Inferior parietal cortex (tissue), 1 donor: ENCODE results near the gene EREG.

ENCODE experiments used
- DNase-seq: peaks from one replicate; pipeline ENCODE4 v3.0.0-alpha.2; 2016; ENCODE audit errors: extremely low spot score

The EREG gene

DNA sequence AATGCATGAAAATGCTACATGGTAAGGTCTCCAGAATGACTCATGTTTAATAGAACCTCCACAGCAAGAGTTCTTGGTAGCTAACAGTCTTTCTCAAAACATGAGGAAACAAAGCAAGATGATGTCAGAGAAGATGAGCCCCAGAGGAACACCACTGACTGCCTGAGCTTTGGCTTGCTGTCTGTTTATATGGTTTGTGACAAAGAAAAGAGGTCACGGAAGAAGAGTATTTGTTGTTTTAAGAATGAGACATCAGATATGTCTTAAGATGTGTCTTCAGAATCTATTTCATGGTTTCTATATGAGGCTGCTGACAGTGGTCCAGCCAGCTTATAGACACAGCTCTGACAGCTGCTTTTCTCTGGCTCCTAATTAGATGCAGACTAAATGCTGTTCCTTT is 61.2 kb downstream of the EREG start:
- DNase-seq: no peak

DNA sequence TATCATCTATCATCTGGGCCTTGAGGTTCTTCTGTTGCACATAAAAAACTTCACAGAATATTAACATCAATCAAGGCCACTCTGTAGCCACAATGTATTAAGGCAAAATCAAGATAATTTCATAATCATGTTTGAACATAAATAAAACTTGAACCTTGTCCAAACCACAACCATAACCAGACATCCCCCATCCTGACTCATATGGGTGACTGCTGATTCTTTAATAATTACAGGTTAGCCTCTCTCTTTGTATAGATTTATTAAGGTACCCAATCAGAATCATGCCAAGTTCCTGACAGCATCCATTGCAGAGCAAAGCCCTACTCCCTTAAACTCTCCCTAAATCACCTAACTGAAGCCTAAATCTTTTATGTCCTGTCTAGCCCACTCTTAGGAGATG is 63.3 kb downstream of the EREG start:
- no peak for DNase-seq

DNA sequence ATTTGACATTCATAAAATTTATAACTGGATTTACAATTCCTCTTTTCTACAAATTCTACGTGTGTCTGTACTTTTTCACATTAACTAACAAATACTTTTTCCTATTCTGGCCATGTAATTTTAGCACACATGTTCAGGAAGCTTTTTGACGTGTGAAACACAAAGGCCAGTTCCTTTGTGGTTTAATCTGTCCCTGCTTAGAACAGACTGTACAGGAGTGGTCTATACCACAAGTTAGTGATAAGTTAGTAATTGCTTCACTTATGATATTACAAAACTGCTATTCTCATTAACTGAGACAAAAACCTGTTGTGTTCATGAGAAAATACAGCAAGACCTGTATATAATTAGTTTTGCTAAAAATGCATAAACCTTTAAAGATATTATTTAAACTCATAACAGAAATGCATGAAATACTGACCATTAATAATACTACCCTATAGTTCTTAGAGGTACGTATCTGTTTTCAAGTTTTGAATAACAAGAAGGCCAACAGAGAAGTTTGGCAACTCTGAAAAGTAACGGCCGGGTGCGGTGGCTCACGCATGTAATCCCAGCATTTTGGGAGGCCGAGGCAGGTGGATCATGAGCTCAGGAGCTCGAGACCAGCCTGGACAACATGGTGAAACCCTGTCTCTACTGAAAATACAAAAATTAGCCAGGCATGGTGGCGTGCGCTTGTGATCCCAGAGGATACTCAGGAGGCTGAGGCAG is 66.3 kb downstream of the EREG start:
- DNase-seq: no peak

DNA sequence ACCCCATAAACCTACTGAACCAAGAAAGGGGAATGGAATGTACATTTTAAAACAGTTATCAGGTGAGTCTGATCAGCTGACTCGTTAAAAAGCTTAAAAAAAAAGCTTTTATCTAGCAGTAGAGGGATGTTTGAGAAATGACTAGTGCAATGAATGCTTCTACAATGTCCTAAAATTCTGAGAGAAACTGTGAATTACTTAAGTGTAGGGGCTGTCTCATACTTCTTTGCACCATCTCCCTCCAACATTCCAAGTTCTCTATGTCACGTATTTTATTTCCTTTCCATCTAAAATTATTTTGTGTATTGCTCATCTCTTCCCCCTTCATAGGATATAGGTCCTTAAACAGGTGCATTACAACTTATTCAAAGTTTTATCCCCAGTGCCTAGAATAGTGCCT is 68.1 kb downstream of the EREG start:
- no peak for DNase-seq

- no peak for DNase-seq
Measured at GRCh38 chr4:74433541-74434172, 68.7 kb downstream of the EREG start.

DNA sequence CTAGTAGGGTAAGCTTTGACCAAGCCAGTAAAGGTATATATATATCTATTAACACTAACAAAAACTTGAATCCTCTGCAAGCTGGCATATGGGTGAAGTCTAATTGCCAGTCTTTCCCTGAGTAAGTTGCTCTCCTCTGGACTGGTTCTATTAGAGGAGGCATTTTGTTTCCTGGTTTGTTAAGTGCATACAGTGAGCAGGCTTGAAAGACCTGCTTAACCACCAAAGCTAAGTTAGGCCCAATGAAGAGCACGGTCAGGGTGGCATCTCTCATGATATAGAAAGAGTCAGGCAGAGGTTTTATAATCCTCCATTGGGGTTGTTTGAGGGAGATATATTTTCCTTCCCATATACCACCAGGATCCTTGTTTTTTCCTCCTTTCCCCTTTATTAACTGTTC is 70.4 kb downstream of the EREG start:
- DNase-seq: no peak

GRCh38 chr4:74437866-74438265 is 72.9 kb downstream of the EREG start:
- no peak for DNase-seq
